ENCODE results near the gene HSPB8.

The HSPB8 gene

GRCh38 chr12:119171691-119172425, 6.9 kb upstream of the HSPB8 start:
- DNase-seq = no peak

GRCh38 chr12:119175081-119175480, 3.6 kb upstream of the HSPB8 start:
- no peak for DNase-seq

GRCh38 chr12:119176267-119177055, 2.3 kb upstream of the HSPB8 start:
- DNase-seq = no peak

GRCh38 chr12:119177056-119177325, 1.7 kb upstream of the HSPB8 start:
- no peak for DNase-seq

GRCh38 chr12:119177724-119178380, 879 bp upstream of the HSPB8 start:
- no peak for DNase-seq

GRCh38 chr12:119179335-119180021, 747 bp downstream of the HSPB8 start:
- DNase-seq = no peak

GRCh38 chr12:119180380-119181040, 1.8 kb downstream of the HSPB8 start:
- DNase-seq = no peak

- DNase-seq = no peak
These were observed 2.5 kb downstream of the HSPB8 start for GRCh38 chr12:119181202-119181601.

- DNase-seq = no peak
These were observed 3.2 kb downstream of the HSPB8 start for GRCh38 chr12:119181944-119182343.

GRCh38 chr12:119182701-119183493, 4.2 kb downstream of the HSPB8 start:
- no peak for DNase-seq

GRCh38 chr12:119183942-119184695, 5.4 kb downstream of the HSPB8 start:
- no peak for DNase-seq

GRCh38 chr12:119195256-119195655, 16.5 kb downstream of the HSPB8 start:
- no peak for DNase-seq

- DNase-seq = no peak
These were observed 19.7 kb downstream of the HSPB8 start for GRCh38 chr12:119198440-119198839.

GRCh38 chr12:119200601-119201000, 21.9 kb downstream of the HSPB8 start:
- DNase-seq = no peak

GRCh38 chr12:119201789-119202543, 23.2 kb downstream of the HSPB8 start:
- DNase-seq = no peak

GRCh38 chr12:119202544-119202943, 23.8 kb downstream of the HSPB8 start:
- no peak for DNase-seq

GRCh38 chr12:119204131-119204530, 25.4 kb downstream of the HSPB8 start:
- DNase-seq = no peak

- DNase-seq = no peak
These were observed 26.0 kb downstream of the HSPB8 start for GRCh38 chr12:119204671-119205285.

GRCh38 chr12:119206348-119207062, 27.8 kb downstream of the HSPB8 start:
- no peak for DNase-seq
